ENCODE results near the gene BMAL1.
"Not testable (repeated sequence)": the region's sequence is repeated elsewhere in the genome, so short reads cannot be mapped to it uniquely, and the experiment has no call there.

Gene BMAL1

DNA sequence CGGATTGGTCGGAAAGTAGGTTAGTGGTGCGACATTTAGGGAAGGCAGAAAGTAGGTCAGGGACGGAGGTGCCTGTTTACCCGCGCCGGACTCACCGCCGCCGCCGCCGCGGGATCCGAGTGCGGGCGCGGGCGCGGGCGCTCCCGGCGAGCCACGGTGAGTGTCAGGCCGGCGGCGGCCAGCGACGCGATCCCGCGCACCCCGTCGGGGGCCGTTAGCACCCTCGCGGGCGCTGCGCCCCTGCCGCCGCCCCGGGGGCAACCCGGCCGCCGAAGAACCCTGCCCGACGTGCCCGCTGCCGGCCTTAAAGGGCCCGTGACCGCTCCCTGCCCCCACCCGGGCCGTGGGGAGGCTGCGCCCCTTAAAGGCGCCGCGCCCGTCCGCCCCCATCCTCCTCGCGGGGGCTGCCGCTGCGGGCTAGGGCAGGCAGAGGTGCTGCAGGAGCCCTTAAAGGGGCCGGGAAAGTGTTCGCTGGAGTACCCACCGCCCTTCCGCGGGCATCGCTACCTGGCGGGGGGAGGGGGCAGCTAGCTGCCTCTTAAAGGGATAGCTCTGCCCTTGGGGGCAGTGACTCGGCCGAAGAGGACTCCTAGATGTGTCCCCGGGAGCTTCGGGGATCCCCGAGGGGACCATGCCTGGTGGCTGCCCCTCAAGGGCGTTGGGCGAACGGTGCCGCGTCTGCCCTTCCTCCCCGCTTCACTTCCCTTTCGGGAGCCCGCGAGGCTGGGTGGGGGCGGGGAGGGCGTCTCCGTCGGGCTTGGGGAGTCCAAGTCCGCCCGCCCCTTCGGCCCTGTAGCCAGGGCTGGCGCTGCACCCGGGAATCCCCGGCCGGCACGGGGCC is at the start of gene BMAL1:
BMAL1 (plus strand) TSS at position 23 of the 841 bp plus-strand sequence. CDS start 76,519 bp downstream, outside the sequence.
- DNase-seq (ENCODE audit: low spot score): peak; percentile 61

DNA sequence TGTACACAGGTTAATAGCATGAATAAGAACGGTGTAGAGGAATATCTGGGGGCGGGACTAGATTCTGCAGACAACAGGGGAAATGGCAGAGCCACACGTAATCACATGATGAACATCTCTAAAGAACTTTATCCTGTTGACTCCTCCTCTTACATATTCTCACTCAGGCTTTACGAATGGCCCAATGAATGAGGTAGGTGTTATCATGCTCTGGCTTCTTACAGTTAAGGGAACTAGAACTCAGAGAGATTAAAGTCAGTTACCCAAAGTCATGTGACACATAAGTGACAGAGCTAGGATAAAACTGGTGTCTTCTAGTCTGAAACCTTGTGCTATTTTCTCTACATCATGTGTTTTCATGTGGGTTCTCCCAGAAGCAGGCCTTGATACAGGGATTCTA is 49.0 kb upstream of the BMAL1 start:
- no peak for DNase-seq (ENCODE audit: low spot score)

DNA sequence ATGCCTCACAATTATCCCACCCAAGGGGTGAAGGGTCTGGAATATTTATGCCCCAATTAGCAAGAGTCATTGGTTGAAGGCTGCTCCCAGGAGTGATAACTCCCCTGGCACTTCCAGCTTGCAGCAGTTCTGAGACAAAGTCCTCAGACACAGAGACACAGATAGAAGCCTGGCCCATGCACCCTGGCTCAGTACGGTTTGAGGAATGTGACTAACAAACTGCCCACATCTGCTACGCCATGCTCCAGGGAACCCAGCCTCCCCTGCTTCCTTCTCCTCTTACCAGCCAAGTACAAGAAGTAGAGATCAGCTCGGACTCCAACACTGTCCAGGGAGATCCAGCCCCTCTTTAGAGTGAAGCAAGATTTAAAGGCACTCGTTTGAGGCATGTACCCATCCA is 48.5 kb upstream of the BMAL1 start:
- DNase-seq (ENCODE audit: low spot score): no peak

DNA sequence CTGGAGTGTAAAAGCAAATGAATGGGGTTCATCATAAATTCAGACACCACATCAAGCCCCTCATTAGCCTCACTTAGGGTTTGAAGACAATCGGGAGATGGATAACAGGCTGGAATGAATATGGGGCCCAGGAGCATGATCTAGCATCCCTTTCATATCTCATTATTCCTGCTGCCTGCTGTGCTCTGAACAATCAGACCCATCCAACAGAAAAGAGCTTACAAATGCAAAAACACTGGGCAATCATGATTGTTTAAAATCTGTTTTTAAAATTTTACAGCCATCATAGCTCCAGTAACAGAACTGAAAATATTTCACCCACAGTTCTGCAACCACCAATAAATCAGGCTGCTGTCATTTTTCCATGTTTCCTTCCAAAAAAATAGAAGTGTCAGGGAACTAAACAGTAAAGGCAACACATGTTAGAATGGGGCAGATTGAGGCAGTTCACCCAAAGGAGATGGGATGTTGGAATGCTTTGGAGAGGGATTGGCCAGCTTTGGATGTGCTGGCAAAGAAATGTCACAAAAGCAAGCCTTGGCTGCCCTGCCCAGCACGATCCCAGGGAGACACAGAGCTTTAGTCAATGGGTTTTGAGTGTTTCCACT is 47.8 kb upstream of the BMAL1 start:
- no peak for DNase-seq (ENCODE audit: low spot score)

DNA sequence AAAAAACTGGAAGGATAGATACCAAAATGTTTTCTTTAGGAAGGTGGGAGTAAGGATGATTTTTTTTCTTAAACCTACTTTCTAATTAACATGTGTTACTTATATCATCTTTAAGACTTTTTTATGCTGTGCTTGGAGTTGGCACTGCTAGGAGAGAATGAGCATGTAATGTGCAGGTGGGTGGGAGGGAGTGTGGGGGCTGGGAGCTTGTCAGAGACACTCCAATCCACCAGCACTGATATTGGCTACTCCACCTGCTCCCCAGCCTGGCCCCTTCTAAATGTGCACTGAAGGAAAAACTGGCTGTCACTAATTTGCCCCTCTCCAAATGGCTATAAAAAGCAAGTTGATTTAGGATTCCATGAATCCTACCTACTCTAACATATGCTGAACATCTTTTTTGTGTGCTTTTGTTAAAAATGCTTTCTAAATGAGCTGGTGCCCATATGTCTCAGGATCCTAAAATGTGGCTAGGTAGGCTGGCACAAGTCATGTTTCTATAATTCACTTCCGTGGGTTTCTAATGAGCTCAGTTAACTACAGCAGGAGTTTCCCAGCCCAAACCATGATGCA is 44.3 kb upstream of the BMAL1 start:
- DNase-seq (ENCODE audit: low spot score): no peak

DNA sequence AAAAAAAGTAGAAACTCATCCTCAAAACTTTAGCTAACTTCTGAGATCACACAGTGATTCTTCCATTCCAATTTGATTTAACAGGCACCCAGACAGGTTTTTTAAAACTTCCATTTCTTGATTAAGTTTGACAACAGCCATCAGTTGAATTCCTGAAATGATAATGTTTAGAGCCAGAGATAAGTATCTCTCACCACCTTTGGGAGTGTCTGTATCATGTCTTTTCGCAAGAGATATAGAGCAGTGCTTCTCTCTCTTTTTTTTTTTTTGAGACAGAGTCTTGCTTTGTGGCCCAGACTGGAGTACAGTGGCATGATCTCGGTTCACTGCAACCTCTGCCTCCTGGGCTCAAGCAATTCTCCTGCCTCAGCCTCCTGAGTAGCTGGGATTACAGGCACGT is 41.7 kb upstream of the BMAL1 start:
- DNase-seq (ENCODE audit: low spot score): no peak

DNA sequence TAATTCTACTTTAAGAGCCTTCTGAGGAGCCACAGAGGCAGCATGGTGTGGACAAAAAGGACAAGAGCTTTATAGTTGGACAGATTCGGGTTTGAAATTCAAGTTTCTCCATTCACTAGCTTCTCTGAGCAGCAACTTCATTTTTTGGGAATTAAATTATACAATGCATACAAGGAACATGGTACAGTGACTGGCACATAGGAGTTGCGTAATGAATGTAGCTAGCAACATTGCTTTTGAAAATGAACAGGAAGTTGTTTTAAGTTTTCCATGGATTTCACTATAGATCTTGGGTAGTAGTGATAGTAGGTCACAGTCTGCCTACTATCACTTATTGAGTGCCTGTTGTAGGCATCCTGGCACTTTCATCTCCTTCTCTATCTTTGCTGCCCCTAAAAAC is 41.0 kb upstream of the BMAL1 start:
- no peak for DNase-seq (ENCODE audit: low spot score)

DNA sequence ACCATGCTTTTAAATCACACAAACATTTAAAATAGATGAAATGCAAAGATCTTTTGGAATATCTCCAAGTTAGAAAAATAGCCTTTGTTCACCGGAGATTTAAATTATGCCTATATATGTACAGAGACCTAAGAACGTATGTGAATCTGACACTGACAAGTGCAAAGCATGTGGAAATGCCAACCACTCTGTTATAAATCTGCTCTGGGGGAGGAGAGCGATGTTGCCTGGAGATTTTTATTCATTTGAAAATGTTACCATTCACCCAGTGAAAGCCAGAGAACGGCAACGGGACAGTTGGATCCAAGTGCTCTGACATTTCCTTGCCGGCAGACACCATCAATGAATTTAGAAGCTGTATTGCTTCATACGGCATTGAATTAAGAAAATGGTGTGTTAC is 39.8 kb upstream of the BMAL1 start:
- no peak for DNase-seq (ENCODE audit: low spot score)

DNA sequence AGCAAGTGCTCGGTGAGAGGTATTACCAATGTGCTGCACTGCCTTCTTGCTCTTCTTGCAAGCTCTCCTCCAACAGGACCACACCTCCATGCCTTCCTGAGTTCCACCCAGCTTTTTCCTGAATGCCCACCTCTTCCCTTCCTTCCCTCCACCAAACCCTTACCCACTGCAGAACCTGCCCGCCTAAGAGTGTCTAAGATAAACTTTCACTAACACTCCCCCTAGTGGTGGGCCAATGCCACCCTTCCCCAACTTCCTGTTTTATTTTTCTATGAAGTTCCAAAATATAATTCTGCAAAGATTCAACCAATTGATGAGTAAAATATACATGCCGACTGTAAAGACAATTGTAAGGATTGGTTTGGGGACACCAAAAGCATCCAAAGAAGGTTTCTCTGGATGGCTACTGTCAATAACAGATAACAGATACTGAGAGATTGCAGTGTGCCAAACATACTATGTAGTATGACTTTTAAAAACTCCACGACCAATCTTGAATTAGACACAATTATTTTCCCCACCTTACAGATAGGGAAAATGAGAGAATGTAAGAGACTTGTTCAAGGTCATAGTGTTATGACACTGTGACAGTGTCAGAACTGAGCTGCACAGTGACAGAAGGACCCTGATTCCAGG is 38.6 kb upstream of the BMAL1 start:
- DNase-seq (ENCODE audit: low spot score): peak; percentile 51

DNA sequence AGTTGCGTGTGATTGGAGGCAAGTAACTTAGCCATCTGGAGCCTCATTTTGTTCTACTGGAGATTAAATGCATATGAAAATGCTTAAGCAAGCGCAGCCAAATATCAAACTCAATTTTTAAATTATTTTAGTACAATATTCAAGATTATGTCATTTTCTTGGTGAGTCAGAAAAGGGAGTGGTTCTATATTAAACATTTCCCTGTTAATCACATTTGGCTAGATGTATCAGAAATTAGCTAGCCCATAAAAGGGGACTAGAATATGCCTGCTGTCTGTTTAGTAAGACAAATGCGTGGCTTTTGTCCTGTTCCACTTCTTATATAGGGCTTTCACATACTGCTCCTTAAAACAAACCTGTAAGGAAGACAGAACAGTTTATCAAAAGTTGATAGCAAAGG is 35.0 kb upstream of the BMAL1 start:
- no peak for DNase-seq (ENCODE audit: low spot score)

DNA sequence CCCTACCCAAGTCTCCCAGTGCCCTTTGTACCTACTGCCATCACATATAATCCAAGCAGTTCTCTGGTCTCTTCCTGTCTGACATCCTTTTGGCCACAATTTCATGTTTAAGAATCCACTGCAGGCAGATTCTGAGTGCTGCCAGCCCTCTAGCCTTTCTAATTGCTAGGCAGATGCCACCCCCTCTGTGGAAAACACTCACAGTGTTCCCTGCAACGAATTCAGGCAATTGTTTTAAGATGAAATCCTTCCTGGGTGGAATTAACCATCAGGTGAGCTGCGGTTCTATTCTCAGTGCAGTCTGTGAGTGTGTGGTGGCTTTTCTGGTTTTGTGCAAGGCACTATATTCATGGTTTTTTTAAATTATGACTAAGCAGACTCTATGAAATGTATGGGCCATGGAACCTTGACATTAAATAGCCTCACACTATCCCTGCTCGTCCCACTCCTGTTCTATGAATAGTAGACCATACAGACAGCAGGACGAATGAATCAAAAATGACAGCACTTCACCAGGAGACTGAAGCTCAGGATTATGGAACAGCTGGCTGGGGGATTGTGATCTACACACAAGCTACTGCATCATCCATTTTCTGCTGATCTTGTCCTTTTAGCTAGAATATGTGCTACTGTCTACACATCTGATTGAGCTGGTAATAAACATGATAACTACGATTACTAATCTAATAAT is 29.8 kb upstream of the BMAL1 start:
- no peak for DNase-seq (ENCODE audit: low spot score)

DNA sequence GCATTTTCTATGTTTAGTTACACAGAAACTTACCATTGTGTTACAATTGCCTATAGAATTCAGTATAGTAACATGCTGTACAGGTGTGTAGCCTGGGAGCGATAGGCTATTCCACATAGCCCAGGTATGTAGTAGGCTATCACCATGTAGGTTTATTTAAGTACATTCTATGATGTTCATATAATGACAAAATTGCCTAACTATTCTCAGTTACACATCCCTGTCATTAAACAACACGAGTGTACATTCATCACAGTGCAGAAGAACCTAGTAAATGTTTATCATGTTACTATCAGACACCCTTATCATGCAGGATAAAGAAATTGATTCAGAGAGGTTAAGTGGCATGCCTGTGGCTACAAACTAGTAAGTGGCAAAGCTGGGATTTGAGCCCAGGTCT is 28.4 kb upstream of the BMAL1 start:
- DNase-seq (ENCODE audit: low spot score): no peak

DNA sequence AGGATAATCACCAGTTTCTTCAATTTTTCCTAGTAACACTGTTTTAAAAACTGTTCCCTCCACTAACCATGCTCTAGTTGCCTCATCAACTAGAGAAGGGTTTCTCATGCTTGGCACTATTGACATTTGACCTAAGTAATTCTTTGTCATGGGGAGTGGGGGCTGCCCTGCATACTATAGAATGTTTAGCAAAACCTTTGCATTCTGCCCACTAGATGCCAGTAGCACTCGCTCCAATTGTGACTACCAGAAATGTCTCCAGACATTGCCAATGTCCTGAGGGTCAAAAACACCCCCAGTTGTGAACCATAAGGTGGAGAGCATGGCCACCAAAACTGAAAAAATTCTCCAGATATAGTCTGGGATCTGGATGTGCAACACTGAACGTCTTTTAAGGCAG is 27.6 kb upstream of the BMAL1 start:
- DNase-seq (ENCODE audit: low spot score): no peak

DNA sequence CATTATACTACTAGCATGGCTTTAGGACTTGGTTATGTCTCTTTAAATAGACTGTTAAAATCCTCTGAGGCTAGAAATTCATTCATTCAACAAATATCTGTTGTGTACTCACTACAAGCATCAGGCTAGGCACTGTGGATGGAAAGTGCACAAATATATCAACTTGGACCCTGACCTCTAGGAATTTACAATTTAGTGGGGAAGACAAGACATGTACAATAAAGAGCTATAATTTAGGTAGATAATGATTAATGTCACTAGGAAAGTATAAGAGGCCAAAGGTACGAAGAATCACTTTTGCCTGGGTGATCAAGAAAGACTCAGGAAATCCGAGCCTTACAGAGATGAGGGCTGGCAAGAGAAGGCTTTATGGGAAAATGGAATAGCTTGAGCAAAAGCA is 25.6 kb upstream of the BMAL1 start:
- no peak for DNase-seq (ENCODE audit: low spot score)

DNA sequence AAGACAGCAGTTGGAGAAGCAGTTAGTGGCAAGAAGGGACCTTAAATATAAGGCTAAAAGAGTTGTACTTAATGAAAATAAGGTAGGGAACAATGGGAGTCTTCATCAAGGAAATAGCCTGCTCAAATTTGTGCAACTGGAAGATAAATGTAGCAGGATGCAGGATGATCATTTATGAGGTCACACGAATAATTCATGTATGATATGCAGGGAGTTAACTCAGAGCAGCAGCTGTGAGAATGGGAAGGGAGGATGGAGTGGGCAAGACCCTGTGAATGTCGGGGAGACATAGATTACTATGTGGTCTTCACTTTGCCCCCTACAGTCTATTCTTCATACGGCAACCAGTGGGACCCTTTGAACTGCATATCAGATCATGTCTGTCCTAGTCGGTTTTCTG is 25.2 kb upstream of the BMAL1 start:
- DNase-seq (ENCODE audit: low spot score): no peak

DNA sequence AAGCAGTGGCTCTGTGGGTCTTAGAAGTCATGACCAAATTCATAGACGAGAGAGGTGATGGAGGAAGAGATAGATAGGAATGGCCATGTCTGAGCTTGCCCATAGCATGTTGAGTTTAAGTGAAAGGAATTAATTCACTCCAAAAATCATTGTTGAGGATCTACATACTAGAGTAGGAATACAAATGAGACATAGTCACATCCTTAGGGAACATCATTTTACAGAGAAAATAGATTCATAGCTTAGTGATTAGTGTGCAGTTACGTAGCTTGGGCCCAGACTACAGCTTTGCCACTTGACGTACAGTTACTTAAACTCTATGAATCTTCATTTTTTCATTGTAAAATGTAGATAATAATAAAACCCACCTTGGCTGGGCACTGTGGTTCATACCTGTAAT is 21.4 kb upstream of the BMAL1 start:
- no peak for DNase-seq (ENCODE audit: low spot score)

DNA sequence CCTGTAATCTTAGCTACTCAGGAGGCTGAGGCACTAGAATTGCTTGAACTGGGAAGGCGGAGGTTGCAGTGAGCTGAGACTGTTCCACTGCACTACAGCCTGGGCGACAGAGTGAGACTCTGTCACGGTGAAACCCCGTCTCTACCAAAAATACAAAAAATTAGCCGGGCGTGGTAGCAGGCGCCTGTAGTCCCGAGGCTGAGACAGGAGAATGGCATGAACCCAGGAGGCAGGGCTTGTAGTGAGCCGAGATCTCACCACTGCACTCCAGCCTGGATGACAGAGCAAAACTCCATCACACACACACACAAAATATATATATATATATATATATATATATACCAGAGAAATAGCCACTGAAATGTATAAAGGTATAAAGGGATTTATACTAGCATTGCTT is 19.5 kb upstream of the BMAL1 start:
- DNase-seq (ENCODE audit: low spot score): not testable (repeated sequence)

DNA sequence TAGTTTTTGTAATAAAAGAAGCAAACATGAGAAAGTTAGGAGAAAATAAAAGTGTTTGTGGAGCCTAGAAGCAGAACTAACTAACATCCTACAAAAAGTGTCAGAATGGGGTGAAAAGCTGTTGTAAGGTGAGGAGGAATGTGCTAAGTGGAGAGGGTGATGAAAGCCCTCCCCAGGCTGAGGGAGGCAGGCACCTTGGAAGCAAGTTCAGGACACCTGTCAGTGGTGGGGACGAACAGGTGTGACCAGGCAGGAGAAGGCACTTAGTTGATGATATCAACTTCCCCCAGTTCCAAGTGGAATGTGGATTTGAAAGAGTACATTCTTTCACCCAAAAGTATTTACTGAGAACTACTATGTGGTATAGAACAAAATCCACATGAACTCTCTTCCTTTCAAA is 18.7 kb upstream of the BMAL1 start:
- no peak for DNase-seq (ENCODE audit: low spot score)

DNA sequence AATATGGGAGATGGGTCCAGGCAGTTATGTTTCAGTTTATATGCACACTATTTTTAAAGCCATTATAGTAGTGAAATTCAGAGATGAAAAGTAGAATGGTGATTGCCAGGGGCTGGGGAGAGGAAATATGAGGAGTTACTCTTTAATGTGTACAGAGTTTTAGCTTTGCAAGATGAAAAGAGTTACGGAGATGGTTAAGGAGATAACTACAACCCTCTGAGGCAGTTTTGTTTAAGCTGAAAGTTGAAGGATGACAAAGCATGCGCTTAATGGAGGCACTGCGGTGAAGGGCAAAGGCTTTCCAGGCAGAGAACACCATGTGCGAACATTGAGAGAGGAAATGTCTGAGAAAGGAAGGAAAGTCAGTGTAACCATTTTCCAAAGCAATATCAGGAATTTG is 18.2 kb upstream of the BMAL1 start:
- DNase-seq (ENCODE audit: low spot score): no peak

DNA sequence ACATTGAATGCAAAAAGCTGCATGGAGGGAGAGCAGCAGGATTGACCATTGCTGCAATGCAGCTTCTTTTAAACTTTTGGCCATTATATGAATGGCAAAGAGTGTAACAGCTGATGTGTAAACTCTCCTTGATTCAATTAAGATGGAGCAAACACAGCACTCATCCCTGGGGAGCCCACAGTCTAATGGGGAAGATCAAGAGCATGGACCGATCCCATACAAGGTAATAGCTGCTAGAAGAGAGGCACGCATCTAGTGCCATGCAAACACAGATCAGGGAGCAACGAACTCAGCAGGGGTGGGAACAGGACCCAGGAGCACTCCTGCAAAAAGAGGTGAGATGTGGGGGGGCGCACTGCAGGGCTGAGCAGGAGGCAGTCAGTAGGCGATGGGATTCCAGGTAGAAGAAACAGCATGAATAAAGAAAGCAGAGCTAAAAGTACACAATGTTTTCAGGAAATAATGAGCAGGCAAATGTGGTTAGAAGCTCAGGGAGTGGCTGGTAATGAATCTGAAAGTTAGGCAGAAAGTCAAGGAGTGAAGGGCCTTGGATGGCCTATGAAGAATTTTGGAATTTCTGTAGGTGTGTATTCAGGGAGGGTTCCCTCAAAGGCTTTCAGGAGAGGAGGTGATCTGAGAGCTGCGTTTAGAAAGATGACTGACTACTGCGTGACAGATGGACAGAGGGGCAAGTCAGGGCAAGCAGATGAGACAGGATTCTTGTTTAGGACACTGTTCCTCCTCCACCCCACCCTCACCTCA is 17.2 kb upstream of the BMAL1 start:
- no peak for DNase-seq (ENCODE audit: low spot score)

DNA sequence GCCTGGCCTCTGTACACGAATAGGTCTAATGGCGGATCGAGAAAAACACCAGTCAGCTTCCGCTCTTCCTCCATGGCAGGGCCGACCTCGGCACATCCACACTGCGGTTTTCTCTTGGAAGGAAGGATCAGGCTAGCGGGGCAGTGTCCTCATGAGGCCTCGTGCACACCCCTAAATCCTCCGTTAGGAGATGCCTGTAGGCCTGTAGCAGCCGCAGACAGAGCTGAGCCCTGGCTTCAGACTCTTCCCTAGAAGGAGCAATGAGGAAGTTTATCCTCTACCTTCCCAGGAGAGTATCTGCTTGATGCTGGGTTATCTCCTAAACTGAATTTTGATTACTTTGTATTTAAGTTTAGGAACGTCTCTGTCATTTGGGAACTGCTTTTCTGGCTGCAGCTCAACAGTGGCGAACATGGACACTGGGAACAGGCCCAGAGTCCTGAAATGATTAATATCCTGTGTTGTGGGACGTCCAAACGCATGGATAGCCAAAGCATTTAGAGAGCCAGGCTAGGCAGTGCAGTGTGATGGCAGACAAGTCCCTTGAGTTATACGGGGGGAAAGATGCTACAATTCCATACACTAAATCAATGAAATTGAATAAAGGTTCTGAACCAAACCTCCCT is 16.5 kb upstream of the BMAL1 start:
- no peak for DNase-seq (ENCODE audit: low spot score)

Measured in ecto neural progenitor cell (in vitro differentiated cells).